Raji (cell line): ENCODE measurements around the gene SHTN1.

Source experiments
- POLR2A ChIP-seq: IDR thresholded peaks from 2 replicates; pipeline ENCODE4 v1.6.1; 2011; ENCODE audit warnings: low read depth, low read length, control low read depth; ENCODE audit not compliant: insufficient read depth

The SHTN1 gene

DNA sequence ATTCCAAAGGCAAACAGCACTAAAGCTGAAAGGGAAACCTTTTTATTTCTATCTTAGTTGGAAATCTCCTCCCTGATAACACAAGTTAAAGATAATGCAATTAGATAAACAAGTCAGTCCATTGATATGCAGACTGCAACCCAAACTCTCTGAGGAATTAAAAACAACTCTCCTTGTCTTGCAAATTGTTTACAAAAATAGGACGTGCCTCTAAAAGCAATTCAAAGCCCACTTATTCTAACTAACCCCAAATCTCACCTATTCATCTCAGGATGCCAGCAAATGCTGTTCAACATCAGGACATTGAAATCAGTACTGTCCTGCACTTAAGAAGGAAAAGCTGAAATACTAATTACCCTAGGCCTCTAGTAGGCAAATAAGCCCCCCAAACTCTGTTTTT, 12.8 kb downstream of the SHTN1 start:
- no peak for TF ChIP-seq POLR2A

DNA sequence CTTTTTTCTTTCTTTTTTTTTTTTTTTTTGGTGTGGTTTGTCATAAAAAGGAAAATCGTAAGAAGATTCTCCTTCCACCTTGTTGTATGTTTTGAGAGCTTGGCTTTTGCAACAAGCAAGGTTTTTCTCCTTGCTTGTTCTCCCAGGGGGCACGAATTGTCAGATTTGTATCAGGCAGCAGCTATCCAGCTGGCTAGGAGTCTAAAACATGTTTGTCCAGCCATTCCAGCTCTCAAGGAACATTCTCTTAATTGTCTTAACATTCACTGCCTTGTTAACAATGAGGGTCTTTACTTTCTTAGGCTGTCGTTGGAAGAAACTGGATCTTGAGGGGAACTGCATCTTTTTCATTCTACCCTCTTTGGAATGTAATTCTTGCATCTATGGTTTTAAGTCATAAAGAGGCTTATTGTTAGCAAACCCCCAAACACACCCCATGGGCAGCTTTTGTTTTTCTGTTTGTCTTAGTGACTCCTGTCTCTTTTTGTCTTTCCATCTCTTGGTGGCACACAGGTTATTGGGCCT, 14.6 kb downstream of the SHTN1 start:
- TF ChIP-seq POLR2A = no peak

DNA sequence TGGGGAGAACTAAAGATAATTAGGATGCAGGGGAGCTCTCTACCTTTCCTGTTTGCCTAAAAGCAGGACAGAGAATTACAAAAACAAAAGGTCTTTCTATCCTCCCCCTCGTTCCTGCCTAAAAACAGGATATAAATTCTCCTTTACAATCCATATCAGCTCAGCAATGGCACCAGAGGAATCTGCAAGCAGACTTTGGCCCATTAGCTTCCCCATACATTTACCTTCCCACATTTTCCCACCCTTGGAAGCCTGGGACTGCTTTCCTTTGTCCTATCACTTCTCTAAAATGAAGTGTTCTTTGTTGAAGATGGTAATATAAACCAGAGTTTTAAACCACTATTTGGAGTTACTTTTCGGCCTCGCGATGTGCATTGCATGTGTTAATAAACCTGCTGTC, 15.5 kb downstream of the SHTN1 start:
- no peak for TF ChIP-seq POLR2A

DNA sequence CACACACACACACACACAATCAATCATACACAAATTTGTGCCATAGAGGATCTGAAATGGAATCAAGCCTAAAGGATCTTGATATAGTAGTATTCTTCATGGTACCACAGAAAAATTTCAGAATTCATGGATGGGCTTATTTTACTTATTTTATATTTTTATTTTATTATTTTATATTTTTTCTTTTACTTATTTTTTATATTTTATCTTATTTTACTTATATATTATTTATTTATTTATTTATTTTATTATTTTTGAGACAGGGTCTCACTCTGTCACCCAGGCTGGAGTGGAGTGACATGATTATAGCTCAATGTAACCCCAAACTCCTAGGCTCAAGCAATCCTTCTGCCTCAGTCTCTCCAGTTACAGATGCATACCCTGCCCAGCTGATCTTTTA, 16.7 kb downstream of the SHTN1 start:
- no peak for TF ChIP-seq POLR2A

DNA sequence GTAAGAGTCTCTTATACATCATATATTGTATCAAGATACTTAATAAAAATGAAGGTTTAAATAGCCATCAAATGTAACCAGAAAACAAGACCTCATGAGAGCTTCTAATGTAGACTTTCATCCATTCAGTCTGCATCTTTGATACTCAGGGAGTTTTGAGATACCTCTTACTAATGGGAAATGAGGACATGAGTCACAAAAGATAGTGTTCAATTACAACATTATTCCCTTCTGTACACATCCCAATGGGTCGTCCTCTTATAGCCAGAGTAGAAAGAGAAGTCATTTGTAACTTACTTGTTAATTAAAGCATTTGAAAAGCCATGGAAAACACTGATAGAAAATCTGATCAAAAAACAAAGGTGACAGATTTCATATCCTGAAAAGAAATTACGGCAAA, 19.4 kb downstream of the SHTN1 start:
- TF ChIP-seq POLR2A = no peak

DNA sequence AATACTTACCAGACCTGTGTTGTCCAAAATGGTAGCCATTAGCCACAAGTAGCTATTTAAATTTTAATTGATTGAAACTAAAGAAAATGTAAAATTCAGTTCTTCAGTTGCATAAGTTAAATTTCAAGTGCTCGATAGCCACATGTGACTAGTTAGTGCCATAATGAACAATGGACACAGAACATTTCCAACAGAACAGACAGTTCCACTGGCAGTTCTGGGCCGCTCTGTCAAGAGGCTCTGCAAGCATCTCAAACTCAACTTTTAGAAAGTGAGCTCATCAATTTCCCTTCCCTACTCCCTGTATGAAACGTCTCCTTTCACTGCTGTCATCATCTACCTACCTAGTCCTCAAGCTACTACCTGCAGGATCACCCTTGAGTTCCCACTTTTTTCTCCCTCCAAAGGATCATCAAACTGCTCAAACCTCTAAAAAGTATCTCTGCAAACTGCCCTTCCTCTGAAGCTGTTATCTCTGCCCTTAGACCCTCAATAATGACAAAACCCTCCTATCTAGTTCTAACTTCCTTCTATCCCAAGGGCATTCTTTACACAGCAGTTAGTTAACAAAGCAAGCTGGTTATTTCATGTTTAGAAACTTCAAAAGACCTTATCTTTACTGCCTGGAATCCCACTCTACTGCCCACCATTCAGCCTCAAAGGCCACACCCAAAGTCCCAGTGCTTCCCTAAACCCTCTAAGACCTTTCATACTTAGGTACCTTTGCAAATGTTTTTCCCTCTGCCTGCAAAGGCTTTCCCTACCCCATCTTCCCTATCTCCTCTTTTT, 20.6 kb downstream of the SHTN1 start:
- TF ChIP-seq POLR2A = no peak

DNA sequence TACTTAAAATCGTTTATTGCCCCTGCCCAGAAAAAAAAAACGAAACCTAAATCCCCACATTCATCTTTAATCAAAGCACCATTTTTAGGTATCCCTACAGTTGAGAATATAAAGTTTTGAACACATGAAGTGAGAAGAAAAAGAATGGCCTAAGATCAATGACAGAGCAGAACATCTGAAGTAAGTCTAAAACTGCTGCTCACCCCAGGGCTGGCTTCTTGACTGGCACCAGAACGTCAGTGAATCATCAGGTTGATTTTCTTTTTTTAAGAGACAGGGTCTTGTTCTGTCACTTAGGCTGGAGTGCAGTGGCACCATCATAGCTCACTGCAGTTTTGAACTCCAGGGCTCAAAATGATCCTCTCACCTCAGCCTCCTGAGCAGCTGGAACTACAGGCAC, 24.9 kb downstream of the SHTN1 start:
- TF ChIP-seq POLR2A = no peak

DNA sequence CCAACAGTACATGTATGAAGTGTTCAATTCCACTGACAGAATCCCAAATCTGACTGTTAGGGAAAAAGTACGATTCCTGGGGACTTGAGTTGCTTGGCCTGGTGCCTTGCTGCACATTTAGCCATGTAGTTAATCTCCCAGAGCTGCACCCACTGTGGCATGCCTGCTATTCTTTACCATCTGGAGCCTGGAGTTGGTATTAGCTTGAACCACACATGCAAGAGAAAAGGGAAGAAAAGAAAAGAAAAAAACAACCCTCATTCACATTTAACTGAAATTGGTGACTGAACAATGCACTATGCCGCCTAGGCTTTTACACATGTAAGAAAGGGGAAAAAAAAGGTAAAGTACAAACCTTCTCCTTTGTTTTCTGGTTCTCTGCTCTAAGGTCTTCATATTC, 26.1 kb downstream of the SHTN1 start:
- TF ChIP-seq POLR2A = no peak

DNA sequence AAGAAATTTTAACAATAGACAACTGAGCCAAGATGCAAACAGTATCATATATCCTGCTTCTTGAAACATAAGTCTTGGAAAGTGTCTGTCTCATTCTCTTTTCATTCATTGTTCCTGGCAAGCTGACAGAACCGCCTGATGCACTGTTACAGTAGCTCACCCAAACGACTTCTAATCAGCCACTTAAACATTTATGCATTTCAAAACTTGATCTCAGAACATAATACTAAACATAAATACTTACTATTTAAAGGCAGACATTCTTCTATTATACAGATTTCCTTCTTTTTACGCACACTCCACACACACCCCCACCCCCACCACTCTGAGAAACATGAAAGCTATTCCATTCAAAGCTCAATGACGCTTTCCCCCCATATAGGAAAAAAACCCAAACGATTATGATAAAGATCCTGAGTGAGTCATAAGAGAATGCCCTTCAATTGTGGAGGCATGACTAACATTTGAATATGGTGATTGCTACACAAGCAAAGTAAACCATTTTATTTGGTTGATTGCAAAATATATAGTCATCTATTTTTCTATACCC, 30.5 kb downstream of the SHTN1 start:
- TF ChIP-seq POLR2A = no peak

DNA sequence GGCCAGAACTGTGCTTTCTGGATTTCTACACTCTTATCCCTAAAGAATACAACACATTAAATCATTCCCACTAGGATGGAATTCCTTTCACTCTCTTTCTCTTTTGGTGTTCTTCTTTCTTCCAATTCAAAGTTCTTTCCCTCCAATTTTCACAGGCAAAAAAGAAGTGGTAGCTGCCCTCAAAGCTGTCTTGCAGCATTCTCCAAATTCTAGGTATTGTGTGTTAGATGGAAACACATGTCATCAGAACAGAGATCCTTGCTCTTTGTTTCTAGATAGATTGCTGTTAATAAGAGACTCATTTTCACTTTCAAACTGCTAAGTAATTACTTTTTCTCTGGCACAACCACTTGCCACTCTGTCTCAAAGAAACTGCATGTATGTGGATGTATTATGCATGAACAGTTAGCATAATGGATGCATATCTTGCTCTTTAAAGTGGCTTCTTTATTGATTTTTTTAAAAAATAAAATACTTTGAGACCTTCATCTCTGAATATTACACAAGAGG, 31.0 kb downstream of the SHTN1 start:
- no peak for TF ChIP-seq POLR2A

DNA sequence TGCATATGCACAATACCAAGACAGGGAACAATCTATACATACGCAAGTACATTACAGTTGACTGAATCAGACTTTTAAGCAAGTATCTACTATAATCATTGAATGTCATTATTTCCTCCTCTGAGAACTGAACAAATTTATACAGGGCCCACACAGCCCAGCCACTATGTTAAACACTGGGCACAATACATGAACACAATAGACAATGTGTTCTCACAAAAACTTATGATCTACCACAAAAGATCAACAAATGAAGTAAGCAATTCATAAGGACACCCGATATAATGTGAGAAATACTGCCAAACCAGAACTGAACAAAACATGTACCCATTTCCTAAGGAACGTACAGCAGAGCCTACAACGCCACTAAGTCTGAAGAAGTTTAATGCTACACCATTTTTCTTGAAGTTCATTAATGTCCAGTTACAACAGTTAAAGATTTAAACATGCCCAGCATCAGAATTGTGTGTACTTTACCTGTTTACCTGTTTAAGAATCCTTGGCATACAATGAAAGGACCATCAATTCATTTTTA, 31.5 kb downstream of the SHTN1 start:
- no peak for TF ChIP-seq POLR2A

DNA sequence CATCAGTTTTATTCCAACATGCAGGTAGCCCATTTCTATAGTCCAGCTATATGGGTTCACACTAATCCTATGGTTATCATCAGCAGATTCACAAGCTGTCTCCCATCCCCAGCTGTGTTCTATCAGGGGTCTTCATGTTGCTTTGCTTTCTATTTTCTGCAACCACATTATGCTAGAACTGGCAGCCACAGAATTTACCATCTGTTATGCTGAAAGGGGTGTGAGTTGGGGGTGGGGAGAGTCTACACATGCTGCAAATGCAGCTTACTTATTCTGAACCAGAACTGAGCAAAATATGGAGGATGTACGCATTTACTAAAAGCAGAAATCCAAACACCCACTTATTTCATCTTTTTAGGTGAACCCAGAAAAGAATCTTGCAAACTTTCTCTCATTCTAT, 32.9 kb downstream of the SHTN1 start:
- no peak for TF ChIP-seq POLR2A

DNA sequence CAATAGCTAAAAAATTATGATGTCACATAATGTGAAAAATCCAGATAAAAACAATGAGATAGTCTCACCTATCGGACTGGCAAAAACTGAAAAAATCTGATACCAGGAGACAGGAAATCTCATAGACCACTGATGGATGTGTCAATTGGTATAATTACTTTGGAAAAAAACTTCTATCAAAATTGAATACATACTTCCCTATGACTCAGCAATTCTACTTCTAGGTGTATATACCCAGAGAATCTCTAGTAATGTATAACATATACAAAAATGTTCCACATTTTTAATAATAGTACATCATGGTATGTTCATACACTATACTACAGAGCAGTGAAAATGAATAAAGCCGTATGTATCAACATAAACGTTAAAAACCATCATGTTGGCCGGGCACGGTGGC, 34.9 kb downstream of the SHTN1 start:
- TF ChIP-seq POLR2A = no peak

DNA sequence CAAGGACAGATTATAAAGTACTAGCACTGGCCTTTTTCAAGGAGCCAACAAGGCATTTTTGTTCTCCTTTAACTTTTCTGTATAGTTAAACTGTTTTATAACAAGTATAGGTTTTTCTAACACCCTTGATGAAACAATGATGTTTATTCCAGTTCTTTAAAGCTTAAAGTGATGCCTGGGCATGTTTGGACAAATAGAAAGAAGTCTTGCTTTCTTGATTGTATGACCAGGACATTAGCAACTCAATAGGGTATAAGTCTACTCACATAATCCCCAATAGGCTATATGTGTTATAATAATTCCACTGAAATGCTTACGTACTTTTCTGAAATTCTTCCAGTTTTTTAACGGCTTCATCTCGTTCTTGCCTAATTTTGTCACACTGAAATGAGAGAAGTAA, 36.7 kb downstream of the SHTN1 start:
- no peak for TF ChIP-seq POLR2A

DNA sequence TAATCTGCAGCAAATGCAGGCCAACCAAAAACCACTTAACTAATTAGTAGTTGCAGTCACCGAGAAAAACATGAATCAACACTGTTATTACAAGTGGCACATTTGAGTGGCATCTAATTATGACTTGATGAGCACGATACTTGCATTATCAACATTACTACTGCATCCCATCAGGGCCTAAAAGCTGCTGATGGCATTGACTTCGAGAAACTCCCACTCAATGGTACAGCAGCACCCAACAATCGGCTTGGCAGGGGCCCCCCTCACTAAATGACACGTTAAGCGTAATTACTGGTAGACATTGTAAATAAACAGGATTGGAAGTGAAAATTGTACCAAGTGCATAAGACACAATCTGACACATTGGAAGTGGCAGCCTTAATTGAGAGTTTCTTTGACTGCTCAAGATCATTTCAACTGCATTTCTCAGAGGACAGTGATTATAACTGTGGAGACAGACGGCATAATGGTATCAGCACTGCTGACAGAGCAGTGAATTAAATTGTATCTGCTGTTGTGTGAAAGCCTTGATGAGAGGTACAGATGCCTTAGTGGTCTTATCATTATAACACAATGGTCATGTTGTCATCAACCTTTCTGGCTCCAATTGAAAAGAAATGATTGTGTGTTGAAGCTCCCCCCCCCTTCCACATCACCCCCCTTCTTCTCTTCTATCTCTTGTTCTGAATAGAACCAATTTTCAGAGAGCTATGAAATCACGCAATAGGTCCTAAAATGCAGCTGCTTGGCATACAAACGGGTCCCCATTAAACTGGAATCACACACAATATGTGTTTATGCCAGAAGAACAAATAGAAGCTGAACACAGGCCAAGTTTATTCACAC, 43.4 kb downstream of the SHTN1 start:
- no peak for TF ChIP-seq POLR2A
